ENCODE results near the gene FTO. TPM values are rescaled to one million over a fixed set of nuclear protein-coding genes. Genes with fewer than 3 reads are reported as not detected.
"Not testable (repeated sequence)": the region's sequence is repeated elsewhere in the genome, so short reads cannot be mapped to it uniquely, and the experiment has no call there.

Gene FTO
- total RNA-seq, 1 donor from 2014 or later: 67.2 TPM

DNA sequence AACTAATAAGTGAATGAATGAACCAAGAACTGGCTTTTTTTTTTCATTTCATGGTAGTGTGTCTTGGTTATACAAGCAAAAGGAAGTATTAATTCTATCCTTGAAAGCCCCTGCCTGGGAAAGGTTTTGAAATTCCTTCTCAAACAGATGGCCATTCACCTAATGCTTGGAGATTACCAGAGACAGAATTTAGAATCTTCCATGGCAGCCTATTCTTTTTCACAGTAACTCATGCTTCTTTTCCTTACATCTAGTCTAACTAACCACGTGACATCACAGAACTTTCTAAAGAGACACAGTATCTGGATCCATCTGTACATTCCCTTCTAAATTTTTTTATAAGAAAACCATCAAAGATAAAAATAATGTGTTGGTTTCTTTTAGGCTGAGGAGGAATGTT is 151.6 kb downstream of the FTO start:
- DNase-seq (ENCODE audit: low spot score): peak; percentile 64

DNA sequence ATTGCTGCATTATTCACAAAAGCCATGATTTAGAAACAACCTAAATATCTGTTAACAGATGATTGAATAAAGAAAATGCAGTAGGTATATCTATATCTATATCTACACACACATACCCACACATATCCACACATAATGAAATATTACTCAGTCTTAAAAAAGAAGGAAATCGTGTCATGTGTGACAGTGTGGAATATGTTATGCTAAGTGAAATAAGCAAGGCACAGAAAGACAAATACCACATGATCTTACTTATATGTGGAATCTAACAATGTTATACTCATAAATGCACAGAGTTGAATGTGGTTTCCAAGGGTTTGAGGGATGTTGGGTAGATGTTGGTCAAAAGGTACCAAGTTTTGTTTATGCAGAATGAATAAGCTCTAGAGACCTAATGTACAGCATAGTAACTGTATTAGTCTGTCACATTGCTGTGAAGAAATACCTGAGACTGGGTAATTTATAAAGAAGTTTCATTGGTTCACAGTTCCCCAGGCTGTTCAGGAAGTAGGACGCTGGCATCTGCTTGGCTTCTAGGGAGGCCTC is 156.1 kb downstream of the FTO start:
- DNase-seq (ENCODE audit: low spot score): no peak

DNA sequence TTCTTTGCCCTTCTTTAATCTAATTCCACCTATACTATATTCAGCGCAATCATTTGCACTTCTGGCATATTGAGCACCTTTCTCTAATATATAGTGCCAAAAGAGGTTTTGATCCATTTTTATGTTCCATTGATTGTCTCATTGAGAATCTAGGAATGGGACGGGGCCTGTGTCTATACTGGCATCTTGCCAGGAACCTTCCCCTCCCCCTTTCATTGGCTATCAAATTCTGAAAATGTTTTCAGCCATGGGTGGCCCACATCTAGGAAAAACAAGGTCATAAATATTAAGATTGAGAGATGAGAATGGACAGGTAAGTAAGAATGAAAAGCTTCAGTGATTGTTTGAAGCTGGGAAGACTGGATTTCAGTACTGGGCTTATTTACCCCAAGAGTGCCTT is 159.9 kb downstream of the FTO start:
- no peak for DNase-seq (ENCODE audit: low spot score)

DNA sequence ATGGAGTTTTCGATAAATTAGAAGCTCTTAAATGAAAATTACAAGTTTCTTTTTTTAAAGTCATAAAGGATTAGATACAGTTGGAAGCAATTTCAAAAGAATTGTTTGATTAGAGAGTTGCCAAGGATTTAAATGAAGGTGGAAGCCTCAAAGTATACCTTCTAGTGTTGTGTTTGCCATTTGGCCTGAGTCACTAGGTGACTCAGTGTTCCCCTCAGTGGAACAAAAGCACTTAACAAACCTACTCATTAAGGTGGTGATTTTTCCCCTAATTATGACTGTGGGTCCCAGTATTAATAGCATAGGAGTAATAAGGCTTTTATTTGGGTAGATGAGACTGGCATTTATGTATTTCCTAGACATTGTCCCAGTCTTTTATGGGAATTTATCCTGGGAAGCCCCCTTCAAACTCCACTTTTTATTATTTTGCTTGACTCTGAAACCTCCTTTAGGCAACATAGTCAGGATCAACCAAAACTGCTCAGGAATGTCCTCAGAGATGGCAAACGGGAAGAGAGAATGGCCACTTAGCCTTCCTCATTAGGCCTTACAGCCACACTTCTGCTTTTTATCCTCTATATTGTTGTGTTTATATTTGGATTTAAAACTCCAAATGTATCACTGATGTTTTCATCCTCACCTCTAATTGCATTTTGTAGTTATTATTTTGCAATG is 161.0 kb downstream of the FTO start:
- DNase-seq (ENCODE audit: low spot score): no peak

DNA sequence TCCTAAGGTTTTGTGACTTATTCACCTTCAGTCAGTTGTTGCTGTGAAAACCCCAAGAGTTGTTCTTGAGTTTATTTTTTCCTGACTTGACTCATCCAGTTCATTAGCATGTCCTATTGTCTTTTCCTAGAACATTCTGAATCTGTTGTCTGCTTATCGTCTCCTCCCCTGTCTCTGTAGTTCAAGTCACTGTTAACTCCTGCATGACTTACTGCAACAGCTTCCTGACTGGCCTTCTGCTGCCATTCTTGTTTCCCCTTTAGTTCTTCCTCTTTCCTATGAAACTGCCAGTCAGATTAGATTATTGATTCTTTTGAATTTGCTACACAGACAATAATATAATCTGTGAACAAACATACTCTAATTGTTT is 161.5 kb downstream of the FTO start:
- DNase-seq (ENCODE audit: low spot score): no peak

DNA sequence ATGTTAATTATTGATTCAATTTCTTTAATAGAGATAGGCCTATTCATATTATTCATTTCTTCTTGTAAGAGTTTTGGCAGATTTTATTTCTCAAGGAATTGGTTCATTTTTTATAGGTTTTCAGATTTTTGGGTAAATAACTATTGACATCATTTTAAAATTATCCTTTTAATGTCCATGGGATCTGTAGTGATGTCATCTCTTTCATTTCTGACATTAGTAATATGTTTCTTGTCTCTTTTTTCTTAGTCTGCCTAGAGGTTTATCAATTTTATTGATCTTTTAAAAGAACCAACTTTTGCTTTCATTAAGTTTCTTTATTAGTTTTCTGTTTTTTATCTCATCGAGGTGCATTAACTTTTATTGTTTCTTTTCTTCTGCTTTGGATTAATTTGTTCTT is 162.6 kb downstream of the FTO start:
- DNase-seq (ENCODE audit: low spot score): no peak

DNA sequence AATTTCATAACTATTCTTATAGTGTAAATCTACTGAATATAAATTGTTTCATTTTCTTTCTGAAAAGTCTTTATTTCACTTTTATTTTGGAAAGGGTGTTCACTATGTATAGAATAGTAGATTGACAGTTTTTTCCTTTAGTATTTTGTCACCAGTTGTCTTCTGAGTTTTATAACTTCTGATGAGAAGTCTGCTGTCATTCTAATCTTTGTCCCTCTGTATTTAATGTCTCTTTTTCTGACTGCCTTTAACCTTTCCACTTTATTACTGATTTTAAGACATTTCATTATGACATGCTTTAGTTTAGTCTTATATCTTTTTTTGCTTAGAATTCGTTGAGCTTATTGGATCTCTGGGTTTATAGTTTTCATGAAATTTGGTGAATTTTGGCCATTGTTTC is 166.9 kb downstream of the FTO start:
- no peak for DNase-seq (ENCODE audit: low spot score)

DNA sequence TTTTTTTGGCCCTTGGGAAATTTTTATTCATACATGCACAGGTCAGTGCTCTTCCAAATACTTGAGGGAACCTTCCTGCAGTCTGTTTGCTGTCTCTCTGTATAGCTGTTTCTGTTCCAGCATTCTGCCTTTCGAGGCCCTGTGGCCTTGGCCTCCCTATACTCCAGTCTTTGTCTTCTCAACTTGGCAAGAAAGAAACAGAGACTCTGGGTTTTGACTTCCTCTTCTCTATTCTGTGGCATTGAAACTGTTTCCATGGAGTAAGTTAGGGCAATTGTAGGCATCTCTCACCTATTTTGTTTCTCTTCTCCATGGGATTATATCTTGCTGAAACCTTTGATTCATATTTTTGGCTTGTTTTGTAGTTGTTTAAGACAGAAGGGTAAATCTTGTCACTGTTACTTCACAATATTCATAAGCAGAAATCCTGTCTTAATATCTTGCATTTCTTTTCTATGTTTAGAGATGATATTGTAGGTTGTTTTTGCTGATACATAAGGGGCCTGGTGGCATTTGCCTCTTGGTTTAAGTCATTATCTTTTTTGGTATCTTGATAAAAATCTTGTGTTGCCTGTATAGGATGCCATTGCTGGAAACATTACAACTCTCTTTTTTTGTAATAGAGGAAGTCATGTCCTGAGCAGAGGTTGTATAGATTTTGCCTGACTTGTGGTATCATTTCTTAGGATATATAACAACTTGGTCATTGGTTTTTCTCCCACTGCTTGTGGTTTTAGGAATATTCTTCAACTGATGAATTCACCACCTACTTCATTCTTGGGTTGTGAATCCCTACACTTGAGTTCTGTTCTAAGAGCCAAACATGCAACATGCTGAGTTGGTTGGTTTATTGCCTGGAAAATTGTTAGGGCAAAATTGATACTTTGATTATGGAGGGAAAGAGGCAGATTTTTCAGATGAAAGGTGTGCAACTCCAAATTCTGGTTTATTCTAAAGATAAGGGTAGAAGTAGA is 168.6 kb downstream of the FTO start:
- no peak for DNase-seq (ENCODE audit: low spot score)

DNA sequence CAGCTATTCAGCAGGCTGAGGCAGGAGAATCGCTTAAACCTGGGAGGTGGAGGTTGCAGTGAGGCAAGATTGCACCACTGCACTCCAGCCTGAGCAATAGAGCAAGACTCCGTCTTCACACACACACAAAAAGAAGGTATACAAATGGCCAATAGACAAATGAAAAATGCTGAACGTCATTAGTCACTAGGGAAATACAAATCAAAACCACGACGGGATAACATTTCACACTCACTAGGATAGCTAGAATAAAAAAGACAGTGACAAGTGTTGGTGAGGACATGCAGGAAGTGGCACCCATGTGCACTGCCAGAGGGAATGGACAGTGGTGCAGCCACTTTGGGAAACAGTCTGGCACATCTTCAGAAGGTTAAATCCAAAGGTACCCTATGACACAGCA is 172.9 kb downstream of the FTO start:
- no peak for DNase-seq (ENCODE audit: low spot score)

DNA sequence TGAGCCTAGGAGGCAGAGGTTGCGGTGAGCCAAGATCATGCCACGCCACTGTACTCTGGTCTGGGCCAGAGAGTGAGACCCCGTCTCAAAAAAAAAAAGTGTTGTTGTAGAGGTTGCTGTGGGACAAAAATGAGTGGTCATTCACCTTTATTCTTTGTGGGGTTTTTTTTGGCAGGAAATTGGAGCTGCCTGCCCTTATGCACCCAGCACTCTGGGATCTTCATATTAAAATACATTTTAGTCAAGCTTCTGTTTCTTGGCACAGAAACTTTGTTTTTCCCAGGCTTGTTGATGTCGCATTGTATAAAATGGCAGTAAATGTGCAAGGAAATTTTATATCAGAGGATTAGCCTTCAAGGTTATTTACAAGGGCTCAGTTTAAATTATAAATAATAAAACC is 174.3 kb downstream of the FTO start:
- no peak for DNase-seq (ENCODE audit: low spot score)

DNA sequence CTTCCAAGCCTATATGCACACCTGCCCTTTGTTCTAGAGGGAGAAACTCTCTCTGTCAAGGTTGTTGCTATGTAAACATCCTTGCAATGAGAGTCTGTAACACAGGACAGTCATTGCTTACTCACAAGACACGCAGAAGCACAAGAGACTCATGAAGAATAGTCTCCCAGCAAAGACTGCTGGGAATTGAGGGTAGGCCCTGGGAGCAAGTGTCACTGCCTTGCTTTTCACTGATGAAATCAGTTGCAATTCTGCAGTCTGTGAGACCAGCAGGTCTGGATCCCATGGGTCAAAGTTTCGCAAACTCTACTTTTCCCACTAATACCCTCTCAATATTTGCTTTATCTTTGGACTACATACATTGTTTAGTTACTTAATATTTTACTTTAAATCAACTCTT is 177.4 kb downstream of the FTO start:
- DNase-seq (ENCODE audit: low spot score): no peak

DNA sequence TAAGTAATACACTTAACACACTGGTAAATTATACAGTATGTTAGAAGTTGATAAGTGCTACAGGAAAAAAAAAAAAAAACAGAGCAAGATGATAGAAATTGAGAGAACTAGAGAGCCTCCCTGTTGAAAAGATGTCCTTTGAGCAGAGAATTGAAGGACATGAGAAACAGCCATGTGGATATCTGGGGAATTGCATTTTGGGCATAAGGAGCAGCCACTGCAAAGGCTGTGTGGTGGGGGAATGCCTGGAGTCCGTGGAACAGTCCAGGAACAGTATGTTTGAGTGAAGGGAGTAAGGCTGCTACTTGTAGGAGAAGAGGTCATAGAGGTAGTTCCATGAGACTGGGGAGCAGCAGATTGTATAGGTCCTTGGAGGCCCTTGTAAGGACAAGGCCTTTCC is 178.4 kb downstream of the FTO start:
- DNase-seq (ENCODE audit: low spot score): no peak

DNA sequence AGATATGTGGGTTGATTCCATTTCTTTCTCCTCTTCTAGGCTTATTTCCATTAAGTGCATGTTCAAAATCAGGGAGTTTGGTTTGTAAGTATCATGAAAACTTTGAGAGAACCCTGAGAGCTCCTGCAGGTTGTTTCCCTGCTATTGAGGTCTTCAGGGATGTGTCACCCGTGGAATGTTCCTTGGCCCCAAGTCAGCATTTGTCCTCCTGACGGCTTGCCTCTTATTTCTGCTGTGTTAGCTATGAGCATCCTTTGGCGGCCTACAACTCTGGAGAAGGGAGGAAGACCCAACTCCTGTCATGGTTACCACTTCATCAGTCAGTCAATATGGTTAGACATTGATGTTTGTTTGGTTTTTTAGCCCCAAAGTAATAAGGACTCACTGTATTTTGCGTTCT is 180.8 kb downstream of the FTO start:
- DNase-seq (ENCODE audit: low spot score): no peak

DNA sequence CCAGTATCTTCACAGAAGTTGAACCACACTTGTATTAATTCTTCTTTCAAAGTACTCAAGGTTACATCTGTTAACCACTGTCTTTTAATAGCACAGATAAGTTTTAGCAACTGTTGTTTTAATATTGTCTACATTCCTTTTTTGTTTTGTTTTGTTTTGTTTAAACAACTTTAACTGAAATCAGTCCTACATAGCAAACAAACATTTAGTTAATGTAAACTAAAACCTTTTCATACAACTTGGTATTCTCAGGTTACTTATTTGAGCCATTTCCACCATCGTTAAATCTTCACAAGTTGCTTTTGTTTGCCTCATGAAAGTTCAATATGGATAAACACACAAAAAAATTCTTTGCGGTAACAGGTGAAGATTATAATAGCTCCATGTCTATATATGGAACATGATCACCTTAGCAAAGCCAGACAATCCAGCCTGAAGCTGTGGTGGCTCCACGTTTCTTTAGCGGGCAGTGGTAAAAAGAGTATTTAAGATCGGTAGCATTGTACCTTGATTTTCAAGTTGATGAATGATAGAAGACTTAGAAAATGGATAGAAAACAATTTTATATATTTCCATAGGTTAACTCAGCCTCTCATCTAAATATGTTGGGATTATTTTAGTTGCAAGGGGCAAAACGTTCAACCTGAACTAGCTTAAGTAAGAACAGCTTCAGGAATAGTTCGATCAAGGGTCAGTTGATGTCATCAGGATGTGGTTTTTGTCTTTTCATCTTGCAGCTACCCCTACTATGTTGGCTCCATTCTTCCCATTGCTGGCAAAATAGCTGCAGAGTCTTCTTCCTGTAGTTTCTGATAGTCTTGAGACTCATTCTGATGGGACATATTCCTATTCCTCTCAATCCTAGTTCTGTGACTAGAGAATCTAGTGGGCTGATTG is 182.8 kb downstream of the FTO start:
- DNase-seq (ENCODE audit: low spot score): no peak

DNA sequence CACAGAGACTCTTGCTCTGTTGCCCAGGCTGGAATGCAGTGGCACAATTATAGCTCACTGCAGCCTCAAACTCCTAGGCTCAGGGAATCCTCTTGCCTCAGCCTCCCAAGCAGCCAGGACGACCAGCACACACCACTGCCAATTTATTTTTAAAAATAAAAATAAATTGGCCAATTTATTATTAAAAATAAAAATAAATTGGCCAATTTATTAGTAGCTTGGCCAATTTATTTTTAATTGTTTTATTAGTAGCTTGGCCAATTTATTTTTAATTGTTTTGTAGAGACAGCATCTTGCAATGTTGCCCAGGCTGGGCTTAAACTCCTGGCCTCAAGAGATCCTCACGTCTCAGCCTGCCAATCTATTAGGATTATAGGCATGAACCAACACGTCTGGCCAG is 184.3 kb downstream of the FTO start:
- no peak for DNase-seq (ENCODE audit: low spot score)

DNA sequence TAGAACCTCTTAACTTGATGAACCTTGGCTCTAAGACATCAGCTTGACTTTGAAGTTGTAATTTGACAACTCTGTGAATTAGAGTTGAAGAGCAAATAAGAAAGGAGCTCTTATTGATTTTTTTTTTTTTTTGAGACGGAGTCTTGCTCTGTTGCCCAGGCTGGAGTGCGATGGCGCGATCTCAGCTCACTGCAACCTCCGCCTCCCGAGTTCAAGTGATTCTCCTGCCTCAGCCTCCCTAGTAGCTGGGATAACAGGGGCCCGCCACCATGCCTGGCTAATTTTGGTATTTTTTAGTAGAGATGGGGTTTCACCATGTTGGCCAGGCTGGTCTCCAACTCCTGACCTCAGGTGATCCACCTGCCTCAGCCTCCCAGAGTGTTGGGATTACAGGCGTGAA is 186.9 kb downstream of the FTO start:
- not testable (repeated sequence) for DNase-seq (ENCODE audit: low spot score)

DNA sequence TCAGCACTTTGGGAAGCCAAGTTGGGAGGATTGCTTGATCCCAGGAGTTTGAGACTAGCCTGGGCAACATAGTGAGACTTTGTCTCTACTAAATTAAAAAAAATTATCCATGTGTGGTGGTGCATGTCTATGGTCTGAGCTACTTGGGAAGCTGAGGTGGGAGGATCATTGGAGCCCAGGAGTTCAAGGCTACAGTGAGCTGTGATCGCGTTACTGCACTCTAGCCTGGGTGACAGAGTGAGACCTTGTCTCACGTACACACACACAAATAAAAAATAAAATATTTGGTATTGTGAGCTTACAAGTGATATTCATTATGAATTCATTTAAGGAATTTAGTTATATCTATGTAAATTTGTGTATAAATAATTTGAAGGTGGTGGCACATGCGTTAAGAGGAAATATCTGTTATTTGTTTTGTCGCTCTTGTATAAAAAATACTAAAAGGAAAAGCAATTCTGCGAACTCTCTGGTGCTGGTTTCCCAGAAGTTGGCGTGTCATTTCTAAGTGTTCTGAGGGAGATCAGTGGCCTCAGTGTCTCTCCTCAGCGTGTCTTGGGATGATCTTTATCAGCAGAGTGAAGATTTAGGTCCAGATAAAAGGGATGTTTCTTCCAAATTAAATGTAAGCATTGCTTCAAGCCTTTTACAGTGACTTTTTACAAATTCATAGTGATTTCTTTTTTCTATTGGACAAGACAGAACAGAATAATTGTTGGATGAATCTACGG is 187.6 kb downstream of the FTO start:
- no peak for DNase-seq (ENCODE audit: low spot score)

DNA sequence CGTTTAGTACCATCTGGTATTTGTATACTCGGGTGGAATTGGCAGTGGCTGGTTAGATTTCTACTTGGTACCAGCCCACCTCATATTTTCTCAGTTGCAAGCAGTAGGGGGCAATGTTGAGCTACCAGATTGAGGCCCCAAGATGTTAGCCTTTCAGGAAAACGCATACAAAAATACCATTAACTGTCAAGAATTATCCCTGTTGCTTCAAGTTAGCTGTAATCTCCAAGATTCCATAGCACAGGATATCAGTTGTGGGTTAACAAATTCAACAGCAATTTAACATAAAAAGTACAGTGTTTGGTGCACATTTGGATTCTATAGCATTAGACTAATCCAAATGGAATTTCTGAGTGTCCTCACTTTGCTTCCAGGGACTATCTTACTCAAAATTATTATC is 188.2 kb downstream of the FTO start:
- peak; percentile 91 for DNase-seq (ENCODE audit: low spot score)

DNA sequence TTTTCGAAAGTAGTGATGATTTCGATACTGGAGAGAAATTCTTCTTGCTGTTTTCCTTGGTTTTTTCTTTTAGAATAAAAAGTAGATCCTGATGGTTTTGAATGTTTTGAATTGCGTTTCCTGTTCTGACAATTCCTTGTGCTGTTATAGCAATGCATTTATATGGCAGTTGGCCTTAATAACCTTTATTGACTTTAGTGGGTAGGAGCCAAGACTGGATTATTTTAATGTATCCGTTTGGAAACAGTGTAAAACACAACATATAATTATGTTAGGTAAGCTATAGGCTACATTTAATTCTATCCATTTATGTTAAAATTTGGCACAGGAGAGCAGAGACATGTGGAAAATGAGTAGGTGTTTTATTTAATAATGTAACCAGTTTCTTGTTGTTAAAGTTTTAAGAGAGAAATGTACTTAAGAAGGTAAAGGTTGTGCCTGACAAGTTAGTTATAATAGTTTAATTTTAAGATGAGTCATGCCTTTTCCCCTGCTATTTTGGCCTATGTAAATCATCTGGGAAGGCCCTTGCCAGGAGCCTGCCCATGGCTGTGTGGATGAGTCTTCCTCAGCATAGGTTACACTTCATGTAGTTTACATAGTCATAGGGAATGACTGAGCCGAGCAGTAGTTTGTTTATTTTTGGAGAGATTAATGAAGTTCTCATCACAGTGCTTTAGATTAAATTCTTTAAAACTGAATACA is 189.9 kb downstream of the FTO start:
- peak; percentile 48 for DNase-seq (ENCODE audit: low spot score)

DNA sequence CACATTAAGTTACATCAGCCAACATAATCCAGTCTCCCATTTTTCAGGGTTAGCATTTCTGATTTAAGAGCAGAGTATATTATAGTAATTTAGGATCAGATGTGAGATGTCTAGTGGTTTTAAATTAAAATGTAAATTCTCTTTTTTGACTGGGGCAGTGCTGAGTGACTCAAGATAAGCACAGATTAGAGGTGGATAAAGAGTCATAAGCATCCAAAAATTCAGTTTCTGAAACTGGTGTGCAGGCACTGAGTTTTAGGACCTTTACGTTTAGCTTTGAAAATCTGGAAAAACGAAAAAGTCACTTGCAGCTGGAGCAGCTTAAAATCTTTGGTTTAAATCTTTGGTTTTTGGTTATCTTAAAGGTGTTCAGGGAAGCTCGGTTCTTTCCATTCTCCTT is 190.7 kb downstream of the FTO start:
- DNase-seq (ENCODE audit: low spot score): peak; percentile 80
